MG63 (cell line): Measurements from ENCODE around the gene CEP112. TPM values are rescaled to one million over a fixed set of nuclear protein-coding genes. Genes with fewer than 3 reads are reported as not detected.

ENCODE experiments used
- DNase-seq: peaks from one replicate; pipeline ENCODE4 v3.0.0-alpha.2; 2020
- H3K27me3 ChIP-seq: fragments of 250-450 bp; sonication (Bioruptor Pico); 2 replicates; pipeline ENCODE4 v1.5.1; 2020; ENCODE audit warnings: mild to moderate bottlenecking, moderate library complexity
- H3K36me3 ChIP-seq: fragments of 250-450 bp; sonication (Bioruptor Pico); 2 replicates; pipeline ENCODE4 v1.5.1; 2020; ENCODE audit warnings: mild to moderate bottlenecking, moderate library complexity
- H3K4me3 ChIP-seq: fragments of 250-450 bp; sonication (Bioruptor Pico); 2 replicates; pipeline ENCODE4 v1.5.1; 2020; ENCODE audit warnings: mild to moderate bottlenecking, moderate library complexity
- H3K9me3 ChIP-seq: fragments of 250-450 bp; sonication (Bioruptor Pico); 2 replicates; pipeline ENCODE4 v1.5.1; 2020; ENCODE audit warnings: mild to moderate bottlenecking, moderate library complexity
- total RNA-seq: library from RNA; depleted of rRNA; stranded (reverse); fragments of >200 nt; shearing (Covaris generic); gene quantifications from 2 replicates; pipeline ENCODE4 v1.2.3, GENCODE V29; 2014; ENCODE audit warnings: low replicate concordance

The CEP112 gene
- total RNA-seq, 1 experiment from 2014 or later = 0.59 TPM

DNA sequence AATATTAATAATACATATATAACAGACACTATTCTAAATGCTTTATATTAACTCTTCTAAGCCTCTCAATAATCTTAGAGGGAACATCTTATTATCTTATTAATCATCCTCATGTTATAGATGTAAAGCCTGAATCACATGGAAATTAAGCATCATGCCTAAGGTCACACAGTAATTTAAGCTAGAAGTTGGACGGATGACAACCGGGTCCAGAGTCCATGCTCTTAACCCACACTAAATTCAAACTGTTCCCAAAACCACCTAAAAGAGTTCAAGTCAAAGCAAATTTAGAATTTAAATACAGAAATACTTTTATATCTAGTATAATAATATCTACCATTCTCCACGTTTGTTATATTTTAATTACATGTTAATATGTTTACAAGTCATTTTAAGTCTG lies 193.3 kb downstream of the CEP112 start:
- H3K36me3 ChIP-seq = no peaks in the 10 kb centered on the region
- no peaks in the 10 kb centered on the region for H3K9me3 ChIP-seq
- no peaks in the 10 kb centered on the region for H3K27me3 ChIP-seq
- DNase-seq = no peak
- no peak overlapping the region for H3K4me3 ChIP-seq

DNA sequence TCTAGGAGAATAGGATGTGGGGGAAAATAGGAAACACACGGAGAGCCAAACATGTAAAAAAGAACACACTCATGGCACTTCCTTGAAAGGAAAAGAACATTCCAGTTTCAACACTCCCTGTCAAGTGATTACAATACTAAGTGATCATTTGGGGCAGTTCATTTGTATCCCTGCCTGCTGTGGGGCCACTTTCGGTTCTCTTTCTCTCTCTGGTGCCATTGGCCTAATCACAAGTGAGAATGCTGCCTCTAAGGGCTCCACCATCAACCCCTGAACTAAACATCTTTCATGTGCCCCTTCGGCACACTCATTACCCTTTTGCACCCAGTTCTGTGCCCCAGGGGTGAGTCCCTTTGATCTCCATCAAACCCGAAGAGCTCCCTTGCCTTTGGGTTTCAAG lies 197.3 kb downstream of the CEP112 start:
- Histone ChIP-seq H3K4me3 (no peak overlapping the region), H3K27me3 (no peaks in the 10 kb centered on the region), H3K9me3 (no peaks in the 10 kb centered on the region), H3K36me3 (no peaks in the 10 kb centered on the region)
- no peak for DNase-seq

DNA sequence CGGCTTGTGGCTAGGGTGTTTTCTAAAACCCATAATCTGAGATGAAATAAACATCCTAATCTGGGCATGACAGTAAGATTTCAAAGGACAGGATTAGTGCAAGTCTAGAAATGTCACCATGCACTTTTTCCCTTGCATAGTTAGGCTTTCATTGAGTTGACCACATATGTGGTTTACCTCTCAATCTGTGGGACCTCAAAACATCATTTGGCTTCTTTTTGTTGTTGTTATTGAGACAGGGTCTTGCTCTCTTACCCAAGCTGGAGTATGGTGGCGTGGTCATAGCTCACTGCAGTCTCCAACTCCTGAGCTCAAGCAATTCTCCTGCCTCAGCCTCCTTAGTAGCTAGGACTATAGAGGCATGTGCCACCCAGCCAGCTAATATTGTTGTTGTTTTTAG lies 197.8 kb downstream of the CEP112 start:
- Histone ChIP-seq H3K4me3 (no peak overlapping the region), H3K27me3 (no peaks in the 10 kb centered on the region), H3K36me3 (no peaks in the 10 kb centered on the region), H3K9me3 (no peaks in the 10 kb centered on the region)
- no peak for DNase-seq

DNA sequence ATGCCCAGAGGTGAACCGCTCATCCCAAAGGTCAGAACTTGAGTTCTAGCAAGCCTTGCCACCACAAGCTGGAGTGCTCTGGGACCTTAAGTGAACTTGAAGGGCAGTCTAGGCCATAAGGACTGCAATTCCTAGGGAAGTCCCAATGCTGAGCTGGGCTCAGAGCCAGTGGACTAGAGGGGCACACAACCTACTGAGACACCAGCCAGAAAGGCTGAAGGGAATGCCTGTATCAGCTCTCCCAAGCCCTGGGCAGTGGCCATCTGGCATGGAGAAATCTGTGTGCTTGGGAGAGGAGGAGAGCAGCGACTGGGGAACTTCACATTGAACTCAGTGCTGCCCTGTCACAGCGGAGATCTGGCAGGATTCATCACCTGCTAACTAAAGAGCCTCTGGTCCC lies 201.3 kb downstream of the CEP112 start:
- H3K4me3 ChIP-seq = no peak overlapping the region
- no peaks in the 10 kb centered on the region for H3K27me3 ChIP-seq
- peaks cover 5% of the 10 kb centered on the region for H3K9me3 ChIP-seq
- DNase-seq = no peak
- H3K36me3 ChIP-seq = no peaks in the 10 kb centered on the region

DNA sequence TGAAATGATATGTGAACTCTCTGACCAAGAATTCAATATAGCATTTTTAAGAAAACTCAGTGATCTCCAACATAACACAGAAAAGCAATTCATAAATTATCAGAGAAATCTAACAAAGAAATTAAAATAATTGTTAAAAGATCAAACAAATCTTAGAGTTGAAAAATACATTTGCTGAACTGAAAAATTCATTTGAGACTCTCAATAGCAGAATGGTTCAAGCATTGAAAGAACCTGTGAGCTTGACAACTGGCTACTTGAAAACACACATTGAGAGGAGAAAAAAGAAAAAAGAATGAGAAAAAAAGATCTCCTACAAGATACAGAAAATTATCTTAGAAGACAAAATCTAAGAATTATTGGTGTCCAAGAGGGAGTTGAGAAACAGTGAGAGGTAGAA lies 203.5 kb downstream of the CEP112 start:
- no peak for DNase-seq
- Histone ChIP-seq H3K36me3 (no peaks in the 10 kb centered on the region), H3K9me3 (peaks cover 5% of the 10 kb centered on the region), H3K4me3 (no peak overlapping the region), H3K27me3 (no peaks in the 10 kb centered on the region)

DNA sequence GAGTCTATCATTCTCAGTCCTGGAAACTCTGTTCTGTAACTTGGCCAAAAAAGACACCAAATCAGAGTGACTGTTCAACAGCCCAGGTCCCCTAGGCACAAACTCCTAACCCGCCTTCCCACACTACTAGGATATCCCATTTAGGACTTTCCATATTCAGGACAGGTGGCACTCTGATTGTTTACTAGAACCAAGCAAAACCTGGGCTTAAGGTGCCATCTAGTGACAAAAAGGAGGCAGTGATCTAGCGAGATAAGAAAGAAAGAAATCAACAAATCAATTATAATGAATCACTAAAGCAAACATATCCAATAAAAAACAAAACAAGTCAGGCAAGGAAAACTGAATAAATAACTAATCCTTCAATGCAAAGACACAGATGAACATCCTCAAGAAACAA lies 203.9 kb downstream of the CEP112 start:
- Histone ChIP-seq H3K4me3 (no peak overlapping the region), H3K27me3 (no peaks in the 10 kb centered on the region)
- DNase-seq = no peak

DNA sequence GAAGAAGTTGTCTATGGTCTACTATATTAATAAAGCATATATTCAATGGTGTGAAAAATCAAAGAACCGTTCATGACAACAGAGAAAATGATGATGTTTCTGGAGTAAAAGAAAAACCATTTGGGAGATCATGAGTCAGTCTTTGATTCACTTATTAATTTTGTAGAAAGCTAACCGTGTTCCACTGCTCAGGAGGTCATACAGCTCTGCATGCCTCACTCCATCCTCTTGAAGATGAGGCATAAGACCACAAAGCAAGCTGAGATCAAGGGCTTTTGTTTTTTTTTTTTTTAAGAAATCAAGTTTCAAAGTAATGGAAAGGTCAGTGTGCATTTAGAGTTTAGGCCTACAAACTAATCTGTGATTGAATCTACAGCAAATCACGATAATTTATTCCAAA lies 206.4 kb downstream of the CEP112 start:
- H3K9me3 ChIP-seq = peaks cover 5% of the 10 kb centered on the region
- H3K4me3 ChIP-seq = no peak overlapping the region
- no peaks in the 10 kb centered on the region for H3K27me3 ChIP-seq
- DNase-seq = no peak
- H3K36me3 ChIP-seq = no peaks in the 10 kb centered on the region

More for the DNA sequence above, 203.9 kb downstream of the CEP112 start:
- Histone ChIP-seq H3K9me3 (peaks cover 5% of the 10 kb centered on the region), H3K36me3 (no peaks in the 10 kb centered on the region)

DNA sequence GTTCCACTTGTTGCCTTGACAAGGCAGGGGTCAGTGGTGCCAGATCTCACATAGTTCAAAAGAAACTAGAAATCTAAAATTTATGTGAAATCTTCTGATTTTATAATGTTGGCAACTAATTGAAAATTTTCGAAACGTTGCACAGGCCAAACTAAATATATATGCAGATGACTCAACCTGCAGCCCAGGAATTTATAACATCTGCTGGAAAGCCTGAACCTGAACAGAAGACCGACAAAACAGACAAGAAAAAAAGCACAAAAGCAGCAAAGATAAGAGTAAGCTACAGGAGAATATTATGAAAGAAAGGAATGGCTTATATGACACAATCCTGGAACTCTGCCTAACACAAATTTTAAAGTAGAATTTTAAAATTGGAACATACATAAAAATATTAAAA lies 207.6 kb downstream of the CEP112 start:
- Histone ChIP-seq H3K4me3 (no peak overlapping the region), H3K27me3 (no peaks in the 10 kb centered on the region), H3K36me3 (no peaks in the 10 kb centered on the region), H3K9me3 (peaks cover 5% of the 10 kb centered on the region)
- DNase-seq = no peak

DNA sequence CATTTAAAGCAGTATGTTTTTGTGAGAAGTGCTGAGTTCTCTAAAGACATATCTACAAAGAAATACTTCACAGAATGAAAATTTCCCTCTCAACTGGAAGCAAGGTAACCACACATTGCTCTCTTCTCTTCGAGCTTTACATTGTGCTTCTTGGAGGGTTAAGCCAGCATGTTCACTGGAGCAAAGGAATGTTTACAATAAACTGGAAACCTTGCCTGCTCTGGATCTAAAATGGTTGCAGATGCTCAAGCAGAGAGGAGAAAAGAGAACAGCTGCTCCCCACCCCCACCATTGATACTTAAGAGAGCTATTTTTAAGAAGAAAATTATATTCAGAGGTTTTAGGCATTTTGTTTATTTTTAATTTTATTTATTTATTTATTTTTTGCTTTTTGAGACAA lies 213.1 kb downstream of the CEP112 start:
- no peaks in the 10 kb centered on the region for H3K9me3 ChIP-seq
- no peak overlapping the region for H3K4me3 ChIP-seq
- no peak for DNase-seq
- H3K36me3 ChIP-seq = no peaks in the 10 kb centered on the region
- no peaks in the 10 kb centered on the region for H3K27me3 ChIP-seq

DNA sequence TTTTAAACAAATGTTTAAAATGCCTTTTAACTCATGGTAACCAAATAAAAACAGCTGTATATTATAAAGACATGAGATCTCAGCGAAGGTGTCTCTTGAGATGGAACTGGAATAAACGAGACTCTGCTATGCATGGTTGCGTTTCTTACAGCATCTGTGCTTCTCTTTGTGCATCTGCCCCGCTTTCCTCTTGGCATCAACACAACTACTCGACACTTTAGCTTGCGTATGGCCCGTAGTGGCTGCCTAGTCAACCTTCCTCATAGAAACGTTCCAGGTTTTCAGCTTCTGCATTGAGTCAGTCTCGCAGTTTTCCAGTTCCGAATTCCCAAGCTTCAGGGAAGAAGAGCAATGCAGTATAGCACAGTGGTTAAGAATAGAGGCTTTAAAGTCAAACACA lies 214.9 kb downstream of the CEP112 start:
- Histone ChIP-seq H3K9me3 (no peaks in the 10 kb centered on the region), H3K27me3 (no peaks in the 10 kb centered on the region), H3K36me3 (no peaks in the 10 kb centered on the region), H3K4me3 (no peak overlapping the region)
- no peak for DNase-seq

DNA sequence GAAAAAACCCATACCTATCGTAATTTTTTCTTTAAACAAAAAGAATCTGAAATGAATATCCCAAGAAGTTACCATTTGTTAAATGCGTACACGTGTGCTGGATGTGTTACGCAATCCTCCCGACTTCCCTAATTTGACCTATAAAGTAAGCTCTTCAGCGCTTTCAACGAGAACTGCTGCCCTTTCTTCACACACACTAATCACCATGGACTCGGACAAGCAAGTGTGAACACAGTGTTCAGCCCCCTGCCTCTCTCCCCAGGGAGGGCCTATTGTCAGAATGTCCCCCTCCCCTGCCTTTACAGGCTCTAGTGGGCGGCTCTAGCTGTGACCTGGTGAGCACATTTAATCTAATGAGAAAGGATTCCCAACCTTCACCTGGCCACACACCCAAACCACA lies 216.1 kb downstream of the CEP112 start:
- Histone ChIP-seq H3K4me3 (no peak overlapping the region), H3K27me3 (no peaks in the 10 kb centered on the region), H3K9me3 (peaks cover 6% of the 10 kb centered on the region; the same call in 1 of the 2 replicates), H3K36me3 (no peaks in the 10 kb centered on the region)
- DNase-seq = no peak

DNA sequence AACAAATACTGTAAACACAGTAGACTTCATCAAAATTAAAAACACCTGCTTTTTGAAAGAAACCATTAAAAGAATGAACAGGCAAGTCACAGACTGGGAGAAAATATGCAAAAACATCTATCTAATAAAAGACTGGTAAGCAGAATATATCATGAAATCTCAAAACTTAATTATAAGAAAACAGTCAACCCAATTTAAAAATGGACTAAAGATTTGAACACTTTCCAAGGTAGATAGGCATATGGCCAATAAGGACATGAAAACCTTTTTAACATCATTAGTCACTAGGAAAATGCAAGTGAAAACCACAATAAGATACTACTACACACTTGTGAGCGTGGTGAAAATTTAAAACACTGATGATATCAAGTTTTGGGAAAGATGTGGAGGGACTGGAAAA lies 218.7 kb downstream of the CEP112 start:
- Histone ChIP-seq H3K36me3 (no peaks in the 10 kb centered on the region), H3K9me3 (peaks cover 19% of the 10 kb centered on the region)
- DNase-seq = no peak

DNA sequence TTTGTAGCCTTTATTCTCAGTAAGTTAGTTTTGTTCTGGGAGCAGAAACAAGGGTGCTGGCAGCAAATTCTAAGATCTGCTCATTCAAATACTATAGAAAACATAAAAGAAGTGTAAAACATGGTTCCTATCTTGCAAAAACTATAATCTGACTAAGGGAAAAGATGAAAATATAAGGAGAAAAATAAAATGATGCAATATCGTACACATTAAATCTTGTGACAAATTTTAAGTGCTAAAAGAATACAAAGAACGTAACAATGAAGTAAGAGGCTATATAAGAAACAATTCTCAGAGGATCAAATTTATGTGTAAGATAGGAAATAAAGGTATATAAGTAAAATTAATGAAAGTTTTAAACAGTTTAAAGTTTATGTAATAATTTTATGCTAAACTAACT lies 224.6 kb downstream of the CEP112 start:
- H3K27me3 ChIP-seq = no peaks in the 10 kb centered on the region
- no peak for DNase-seq
- H3K36me3 ChIP-seq = no peaks in the 10 kb centered on the region
- peaks cover 19% of the 10 kb centered on the region for H3K9me3 ChIP-seq
- no peak overlapping the region for H3K4me3 ChIP-seq

More for the DNA sequence above, 218.7 kb downstream of the CEP112 start:
- H3K4me3 ChIP-seq = no peak overlapping the region
- H3K27me3 ChIP-seq = no peaks in the 10 kb centered on the region

DNA sequence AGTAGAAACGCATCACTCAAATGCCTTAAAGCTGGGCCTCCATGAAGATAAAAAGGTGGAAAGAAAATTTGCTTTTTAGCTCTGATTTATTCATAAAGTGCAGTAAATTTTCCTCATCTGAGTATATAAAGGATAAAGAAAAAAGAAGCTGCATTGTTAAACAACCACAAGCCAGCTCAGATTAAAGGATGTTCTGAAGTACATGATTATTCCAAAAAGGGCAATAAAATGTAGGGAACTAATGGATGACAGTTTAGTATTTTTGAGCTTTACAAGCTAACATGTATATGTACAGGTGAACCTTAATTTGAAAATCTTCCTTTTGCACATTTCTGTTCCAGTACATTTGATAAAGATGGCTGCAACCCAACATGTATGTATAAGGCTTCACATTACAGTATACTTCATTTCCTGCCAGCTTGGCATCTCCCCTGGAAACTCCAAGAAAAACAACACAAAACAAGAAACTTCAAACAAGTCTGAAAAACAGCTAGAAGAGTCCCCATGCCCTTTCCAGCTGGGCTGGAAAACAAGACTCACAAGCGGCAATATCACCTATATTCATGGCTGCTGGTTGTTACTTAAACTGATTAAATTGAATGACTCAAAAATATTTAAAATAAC lies 225.7 kb downstream of the CEP112 start:
- no peaks in the 10 kb centered on the region for H3K27me3 ChIP-seq
- DNase-seq = no peak
- H3K9me3 ChIP-seq = peaks cover 16% of the 10 kb centered on the region

DNA sequence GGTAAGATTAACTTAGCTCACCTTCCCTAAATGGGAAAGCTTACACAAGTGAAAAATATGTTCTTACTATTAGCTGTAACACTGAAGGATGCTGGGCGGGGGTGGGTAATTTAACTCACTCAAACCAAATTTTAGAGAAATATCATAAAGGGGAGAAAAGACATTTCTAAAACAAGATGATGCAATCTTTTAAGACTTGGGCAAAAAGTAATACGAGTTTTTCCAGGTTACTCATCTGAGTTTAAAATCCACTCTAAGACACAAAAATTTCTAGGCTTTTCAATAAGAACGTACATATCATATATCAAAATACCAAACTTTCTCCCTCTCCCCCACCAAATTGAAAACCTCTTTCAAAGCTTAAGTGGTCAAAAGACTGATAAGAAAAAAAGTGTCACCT lies 228.8 kb downstream of the CEP112 start:
- no peaks in the 10 kb centered on the region for H3K9me3 ChIP-seq
- no peak for DNase-seq
- no peaks in the 10 kb centered on the region for H3K36me3 ChIP-seq
- no peak overlapping the region for H3K4me3 ChIP-seq
- no peaks in the 10 kb centered on the region for H3K27me3 ChIP-seq

More for the DNA sequence above, 225.7 kb downstream of the CEP112 start:
- Histone ChIP-seq H3K4me3 (no peak overlapping the region), H3K36me3 (no peaks in the 10 kb centered on the region)

DNA sequence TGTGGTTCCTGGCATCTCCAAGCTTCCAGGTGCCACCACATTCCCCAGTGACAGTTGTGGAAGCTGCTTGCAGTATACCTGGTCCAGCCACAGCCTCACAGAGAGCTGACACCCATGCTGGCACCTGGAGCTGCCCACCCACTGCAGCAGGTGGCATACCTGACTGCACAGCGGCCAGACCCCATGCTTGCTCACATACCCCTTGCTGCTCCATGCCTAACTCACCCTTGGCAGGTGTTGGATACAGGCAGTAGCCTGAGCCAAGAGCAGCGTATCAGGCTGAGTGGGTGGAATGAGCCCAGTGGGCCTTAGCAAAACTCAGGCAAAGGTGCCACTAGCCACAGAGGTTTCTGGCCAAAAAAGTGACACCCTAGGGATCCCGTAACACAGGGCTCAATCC lies 232.3 kb downstream of the CEP112 start:
- Histone ChIP-seq H3K36me3 (no peaks in the 10 kb centered on the region), H3K9me3 (peaks cover 6% of the 10 kb centered on the region), H3K27me3 (no peaks in the 10 kb centered on the region), H3K4me3 (no peak overlapping the region)
- no peak for DNase-seq

DNA sequence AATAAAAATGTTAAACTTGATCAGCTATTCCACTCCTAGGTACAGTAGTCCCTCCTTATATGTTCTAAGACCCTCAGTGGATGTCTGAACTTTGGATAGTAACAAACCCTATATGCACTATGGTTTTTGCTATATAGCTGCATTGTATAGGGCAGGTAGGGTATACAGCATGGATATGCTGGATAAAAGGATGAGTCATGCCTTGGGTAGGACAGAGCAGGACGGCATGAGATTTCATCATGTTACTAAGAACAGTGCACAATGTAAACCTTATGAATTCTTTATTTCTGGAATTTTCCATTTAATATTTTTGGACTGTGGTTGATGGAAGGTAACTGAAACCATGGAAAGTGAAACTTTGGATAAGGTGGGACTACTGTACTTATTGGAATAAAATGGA lies 235.1 kb downstream of the CEP112 start:
- H3K4me3 ChIP-seq = no peak overlapping the region
- no peaks in the 10 kb centered on the region for H3K36me3 ChIP-seq
- no peaks in the 10 kb centered on the region for H3K27me3 ChIP-seq
- H3K9me3 ChIP-seq = peaks cover 6% of the 10 kb centered on the region
- no peak for DNase-seq

DNA sequence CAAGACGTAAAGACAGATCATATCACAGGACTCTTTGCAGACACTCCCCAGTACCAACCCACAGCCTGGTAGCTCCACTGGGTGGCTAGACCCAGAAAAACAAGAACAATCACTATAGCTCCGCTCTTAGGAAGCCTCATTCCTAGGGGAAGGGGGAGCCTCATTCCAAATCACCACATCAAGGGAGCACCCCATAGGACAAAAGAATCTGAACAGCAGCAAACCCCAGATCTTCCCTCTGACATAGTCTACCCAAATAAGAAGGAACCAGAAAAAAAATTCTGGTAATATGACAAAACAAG lies 237.8 kb downstream of the CEP112 start:
- Histone ChIP-seq H3K9me3 (peaks cover 6% of the 10 kb centered on the region), H3K36me3 (no peaks in the 10 kb centered on the region), H3K27me3 (no peaks in the 10 kb centered on the region), H3K4me3 (no peak overlapping the region)
- no peak for DNase-seq
